Right lobe of liver (tissue), 4 donors: ENCODE results near the gene IFRD2.

Experiments used
- POLR2A ChIP-seq: fragments of 450-650 bp; IDR thresholded peaks from one replicate; pipeline ENCODE4 v1.6.1; 2017; ENCODE audit warnings: antibody characterized with exemption, mild to moderate bottlenecking
- TF ChIP-seq, protein P1 (sequence below), 4 donors: fragments of 200-600 bp in 3 of 4; fragments of 450-650 bp in 1 of 4; IDR thresholded peaks; one replicate each; pipeline versions ENCODE4 v1.5.1 to v1.8.0; 2016 to 2022; ENCODE audit warnings: antibody characterized with exemption in 4 of 4, mild to moderate bottlenecking in 2 of 4
- donor health status: DM: no; HTN: no; CAD: no.
- donor health status: DM: no; HTN: no; CAD: no.
- donor health status: DM: no; HTN: yes; CAD: no.

DNA sequence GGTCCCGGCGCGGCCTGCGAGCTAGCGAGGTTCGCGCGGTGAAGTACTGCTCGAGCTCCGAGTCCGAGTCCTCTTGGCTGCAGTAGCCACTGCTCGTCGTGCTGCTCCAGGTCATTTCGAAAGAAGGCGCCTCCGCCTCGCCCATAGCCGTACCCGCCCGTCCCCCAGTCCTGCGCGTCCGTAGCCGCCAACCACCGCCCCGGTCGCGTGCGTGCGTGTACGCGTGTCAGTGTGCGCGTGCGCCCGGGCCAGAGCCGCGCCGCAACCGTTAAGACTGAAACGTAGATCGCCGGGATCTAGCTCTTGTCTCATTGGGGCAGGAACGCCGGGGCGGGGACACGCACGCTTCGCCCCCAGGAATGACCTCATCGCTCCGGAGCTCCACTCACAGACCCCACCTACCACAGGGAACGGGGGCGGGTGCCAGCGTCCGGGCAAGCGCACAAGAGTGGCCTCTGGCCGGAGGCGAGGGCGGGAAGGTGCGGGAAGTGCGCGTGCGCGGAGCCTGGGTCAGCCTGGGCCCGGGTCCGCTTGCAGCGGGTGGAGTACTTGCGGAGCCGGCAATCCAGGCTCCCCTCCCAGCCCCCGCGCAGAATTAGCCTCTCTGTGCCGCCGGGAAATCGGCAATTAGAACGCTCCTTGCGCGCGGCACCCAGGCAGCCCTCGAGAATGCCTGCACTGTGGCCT, 45.1 kb upstream of the IFRD2 start:
- TF ChIP-seq, protein P1, sequence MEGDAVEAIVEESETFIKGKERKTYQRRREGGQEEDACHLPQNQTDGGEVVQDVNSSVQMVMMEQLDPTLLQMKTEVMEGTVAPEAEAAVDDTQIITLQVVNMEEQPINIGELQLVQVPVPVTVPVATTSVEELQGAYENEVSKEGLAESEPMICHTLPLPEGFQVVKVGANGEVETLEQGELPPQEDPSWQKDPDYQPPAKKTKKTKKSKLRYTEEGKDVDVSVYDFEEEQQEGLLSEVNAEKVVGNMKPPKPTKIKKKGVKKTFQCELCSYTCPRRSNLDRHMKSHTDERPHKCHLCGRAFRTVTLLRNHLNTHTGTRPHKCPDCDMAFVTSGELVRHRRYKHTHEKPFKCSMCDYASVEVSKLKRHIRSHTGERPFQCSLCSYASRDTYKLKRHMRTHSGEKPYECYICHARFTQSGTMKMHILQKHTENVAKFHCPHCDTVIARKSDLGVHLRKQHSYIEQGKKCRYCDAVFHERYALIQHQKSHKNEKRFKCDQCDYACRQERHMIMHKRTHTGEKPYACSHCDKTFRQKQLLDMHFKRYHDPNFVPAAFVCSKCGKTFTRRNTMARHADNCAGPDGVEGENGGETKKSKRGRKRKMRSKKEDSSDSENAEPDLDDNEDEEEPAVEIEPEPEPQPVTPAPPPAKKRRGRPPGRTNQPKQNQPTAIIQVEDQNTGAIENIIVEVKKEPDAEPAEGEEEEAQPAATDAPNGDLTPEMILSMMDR (IDR thresholded peaks at IDR 0.05): no peak
- peak; percentile 92 for TF ChIP-seq POLR2A
